ENCODE results near the gene TMC8. TPM values are rescaled to one million over a fixed set of nuclear protein-coding genes. Genes with fewer than 3 reads are reported as not detected.

The TMC8 gene
- total and polyA plus RNA-seq, 2 of the 8 experiments (the other 6 are each of a cell fraction or from before 2014, with no cell fraction given) = 1.00 to 2.8 TPM

GRCh38 chr17:78127888-78128550 is 2.6 kb upstream of the TMC8 start:
- Histone ChIP-seq H3K4me1 (replicated peaks in 1 of 4; ENCODE audit: control insufficient read depth in 3 of 4, insufficient read depth in 4 of 4, low read length in 3 of 4) (peaks cover 0 to 27% (median 17%) of the 10 kb centered on the region in 4 experiments; a peak in 6 of 7 replicates), H2BK20ac (ENCODE audit: low read length) (no peak overlapping the region), H3K56ac (replicated peaks; ENCODE audit: insufficient read length, low read depth, low read length) (peak overlapping the region; percentile 69), H4K8ac (ENCODE audit: extremely low read depth, insufficient read depth, low read length) (peak overlapping the region; percentile 14; the same call in 1 of the 2 replicates), H2AK5ac (ENCODE audit: low read depth, low read length) (no peak overlapping the region), H3K14ac (ENCODE audit: insufficient read length) (no peak overlapping the region), H2BK15ac (ENCODE audit: low read length) (no peak overlapping the region), H3K79me2 (ENCODE audit: control insufficient read depth in 1 of 2, insufficient read depth in 2 of 2, low read length in 2 of 2) (no peaks in the 10 kb centered on the region), H3K79me1 (ENCODE audit: low read depth, low read length) (peaks cover 2% of the 10 kb centered on the region), H3K9ac (replicated peaks in 1 of 4; ENCODE audit: extremely low read depth in 1 of 4, low read depth in 3 of 4, low read length in 3 of 4) (peak overlapping the region; percentile 36 to 55 (median 48); a peak in 5 of 7 replicates), H3K27me3 (replicated peaks in 1 of 4; ENCODE audit: control insufficient read depth in 3 of 4, extremely low read depth in 1 of 4, insufficient read depth in 3 of 4, low read length in 3 of 4) (peaks cover 0 to 15% (median 9%) of the 10 kb centered on the region in 4 experiments; a peak in 5 of 7 replicates), H4K91ac (replicated peaks; ENCODE audit: insufficient read length, low read length) (peak overlapping the region; percentile 92), H3K4ac (replicated peaks; ENCODE audit: insufficient read length, low read depth, low read length) (peak overlapping the region; percentile 96), H4K5ac (ENCODE audit: insufficient read length, low read depth, low read length) (peak overlapping the region; percentile 96), H3K4me2 (ENCODE audit: insufficient read depth in 1 of 2, low read depth in 2 of 2, low read length in 2 of 2) (peak overlapping the region; percentile 56 to 90), H3K36me3 (ENCODE audit: control insufficient read depth in 2 of 4, insufficient read depth in 4 of 4, low read length in 3 of 4) (peaks cover 0 to 21% (median 9%) of the 10 kb centered on the region in 4 experiments; a peak in 5 of 8 replicates), H3K23me2 (ENCODE audit: low read depth, low read length) (peaks cover 14% of the 10 kb centered on the region), H2BK12ac (ENCODE audit: low read depth, low read length) (0 out of 2 replicates have a peak overlapping the region, but pooled peaks have one; percentile 50), H3K27ac (ENCODE audit: low read depth, low read length) (no peak overlapping the region; the same call in 1 of the 2 replicates), H3K18ac (ENCODE audit: extremely low read depth, low read length) (peak overlapping the region; percentile 48), H2BK5ac (ENCODE audit: low read depth, low read length) (peak overlapping the region; percentile 55; the same call in 1 of the 2 replicates), H3K23ac (ENCODE audit: insufficient read length) (no peak overlapping the region), H3K4me3 (ENCODE audit: extremely low read depth in 1 of 4, insufficient read depth in 2 of 4, low read depth in 3 of 4, low read length in 4 of 4) (peak overlapping the region; percentile 62 to 94 (median 70)), H4K20me1 (replicated peaks in 1 of 2; ENCODE audit: control insufficient read depth in 1 of 2, insufficient read depth in 2 of 2, low read length in 2 of 2) (peaks cover 2 to 12% of the 10 kb centered on the region in 2 experiments), H2BK120ac (replicated peaks; ENCODE audit: low read depth, low read length) (no peak overlapping the region), H2AFZ (ENCODE audit: low read length) (no peak overlapping the region), H3K9me3 (ENCODE audit: insufficient read depth in 2 of 2, low read depth in 1 of 2, low read length in 1 of 2) (no peaks in the 10 kb centered on the region)
- FAIRE-seq = no peak
- POLR2A ChIA-PET (ENCODE audit: partially characterized antibody) = interaction anchor here (0.9 to 2.8 kb wide), 16 partner anchors 11 to 170 kb away, joined by 3 to 16 read pairs (median 4); partner anchors contain the start of genes AFMID, TK1 and TNRC6C
- no peak for DNase-seq (ENCODE audit: low read depth in 1 of 2, low spot score in 2 of 2)
- CTCF ChIA-PET (ENCODE audit: partially characterized antibody) = interaction anchor here (0.7 to 11.4 kb wide), 13 partner anchors 9 to 585 kb away, joined by 3 to 122 read pairs (median 3); partner anchors contain the start of genes AFMID and TK1
- WGBS, 2 experiments (ENCODE audit: extremely low coverage in 1 of 2, insufficient coverage in 1 of 2, insufficient read length in 1 of 2, insufficient replicate concordance in 2 of 2, low coverage in 1 of 2, low lambda C conversion rate in 2 of 2, missing lambda C conversion rate in 1 of 2) = 7% methylated on average over 14 of the region's 39 CpGs; no CpG with 5 or more reads in 1 of the 2 experiments
- no peak for TF ChIP-seq CBX8 (IDR thresholded peaks at IDR 0.05; ENCODE audit: borderline replicate concordance, low read depth, low read length)
- TF ChIP-seq EZH2 (IDR thresholded peaks at IDR 0.05; ENCODE audit: low read depth, low read length, severe bottlenecking) = no peak
- TF ChIP-seq EP300 (IDR thresholded peaks at IDR 0.05; ENCODE audit: borderline replicate concordance in 1 of 2, low read depth in 2 of 2, low read length in 2 of 2) = no peak
- TF ChIP-seq KDM4A (IDR thresholded peaks at IDR 0.05; ENCODE audit: low read depth, low read length, severe bottlenecking) = peak; percentile 3
- no peak for TF ChIP-seq GTF2F1 (IDR thresholded peaks at IDR 0.05; ENCODE audit: borderline replicate concordance, low read depth, low read length)
- TF ChIP-seq PHF8 (conservative IDR thresholded peaks at IDR 0.05; ENCODE audit: low read depth, low read length) = peak; percentile 55; the same call in 1 of the 2 replicates

All from H1 (cell line).